HT-29 (cell line): ENCODE results near the gene SOX13. TPM values are rescaled to one million over a fixed set of nuclear protein-coding genes. Genes with fewer than 3 reads are reported as not detected.

Experiments used
- DNase-seq: peaks from one replicate; pipeline ENCODE4 v3.0.0-alpha.2; 2015; ENCODE audit warnings: low spot score
- total RNA-seq: library from RNA; depleted of rRNA; stranded (reverse); fragments of >200 nt; shearing (Covaris generic); gene quantifications from 2 replicates; pipeline ENCODE4 v1.2.3, GENCODE V29; 2014

SOX13 gene
- total RNA-seq, 1 experiment from 2014 or later: 28.7 TPM

GRCh38 chr1:204130981-204131892, 58.3 kb downstream of the SOX13 start:
- no peak for DNase-seq

GRCh38 chr1:204131978-204132377, 59.1 kb downstream of the SOX13 start:
- DNase-seq: no peak

GRCh38 chr1:204132718-204133117, 59.8 kb downstream of the SOX13 start:
- DNase-seq: no peak

GRCh38 chr1:204134103-204134502, 61.2 kb downstream of the SOX13 start:
- DNase-seq: no peak

DNA sequence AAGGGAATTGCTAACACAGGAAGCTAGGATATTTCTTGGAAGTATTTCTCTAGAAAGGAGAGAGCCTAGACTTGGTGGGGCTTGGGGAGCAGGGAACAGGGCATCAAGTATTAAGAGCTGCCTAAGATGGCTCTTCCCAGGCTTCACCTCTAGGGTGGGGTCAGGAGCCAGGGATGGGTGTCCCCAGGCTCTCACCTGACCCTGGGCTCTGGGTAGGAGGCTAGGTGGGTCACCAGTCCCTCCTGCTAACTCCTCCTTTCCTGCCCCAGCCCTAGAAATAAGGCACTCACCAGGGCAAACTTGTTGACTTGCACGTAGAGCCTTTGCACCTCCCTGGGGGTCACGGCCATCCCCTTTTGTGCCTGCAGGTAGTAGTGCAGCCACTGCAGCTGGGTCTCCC, 63.9 kb downstream of the SOX13 start:
- DNase-seq: no peak

- no peak for DNase-seq
Measured at GRCh38 chr1:204139088-204139487, 66.2 kb downstream of the SOX13 start.

GRCh38 chr1:204139952-204140351, 67.0 kb downstream of the SOX13 start:
- DNase-seq: no peak

DNA sequence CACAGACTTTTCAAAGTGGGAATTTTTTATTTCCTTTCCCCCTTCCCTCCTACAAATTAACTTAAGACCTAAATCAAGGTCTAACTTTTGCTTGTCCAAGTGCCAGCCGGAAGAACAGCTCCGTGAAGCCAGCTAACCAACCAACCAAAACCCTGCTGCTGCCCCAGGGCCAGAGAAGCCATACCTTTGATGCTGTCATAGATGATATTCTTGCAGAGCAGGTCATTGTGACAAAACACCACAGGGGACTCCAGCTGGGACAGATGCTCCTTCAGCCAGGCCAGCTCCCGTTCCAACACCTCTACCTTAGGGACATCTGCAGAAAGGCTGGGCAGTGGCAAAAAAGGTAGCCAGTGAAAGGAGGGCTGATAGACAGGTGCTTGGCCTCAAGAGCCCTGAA, 68.2 kb downstream of the SOX13 start:
- no peak for DNase-seq

- DNase-seq: no peak
Measured at GRCh38 chr1:204142032-204142974, 69.4 kb downstream of the SOX13 start.

DNA sequence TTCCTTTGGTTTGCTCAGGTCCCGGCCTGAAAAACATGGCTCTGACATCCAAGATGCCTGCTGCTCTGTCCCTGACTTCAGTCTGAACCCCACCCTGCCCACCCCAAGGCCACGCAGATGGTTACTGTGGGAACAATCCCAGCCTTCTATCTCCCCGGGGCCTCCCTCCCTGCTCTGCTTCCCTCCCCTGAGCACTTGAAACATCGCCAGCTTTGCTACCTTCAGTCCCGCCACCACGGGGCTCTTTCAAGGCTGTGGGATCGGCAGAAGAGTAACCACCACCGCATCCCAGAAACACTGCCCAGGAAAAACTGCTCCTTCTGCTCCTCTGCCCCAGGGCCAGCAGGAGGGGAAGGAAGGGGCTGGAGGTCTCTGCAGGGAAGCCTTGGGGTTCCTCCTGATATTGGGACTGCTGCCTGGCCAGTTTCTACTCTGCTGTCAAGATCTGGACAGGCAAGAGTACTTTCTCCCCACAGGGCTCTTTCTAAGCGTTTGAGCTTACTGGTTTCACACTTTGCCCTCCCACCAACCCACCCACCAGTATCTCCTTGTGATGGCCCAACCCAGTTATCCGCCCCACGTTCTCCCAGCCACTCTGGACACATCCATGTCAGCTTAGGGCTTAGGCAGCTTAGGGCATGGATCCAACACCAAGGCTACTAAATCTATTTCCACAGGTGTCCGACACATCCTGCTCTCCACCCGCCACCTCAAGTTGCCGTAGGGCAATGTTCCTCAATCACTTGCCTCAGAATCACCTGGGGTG, 70.5 kb downstream of the SOX13 start:
- DNase-seq: no peak

DNA sequence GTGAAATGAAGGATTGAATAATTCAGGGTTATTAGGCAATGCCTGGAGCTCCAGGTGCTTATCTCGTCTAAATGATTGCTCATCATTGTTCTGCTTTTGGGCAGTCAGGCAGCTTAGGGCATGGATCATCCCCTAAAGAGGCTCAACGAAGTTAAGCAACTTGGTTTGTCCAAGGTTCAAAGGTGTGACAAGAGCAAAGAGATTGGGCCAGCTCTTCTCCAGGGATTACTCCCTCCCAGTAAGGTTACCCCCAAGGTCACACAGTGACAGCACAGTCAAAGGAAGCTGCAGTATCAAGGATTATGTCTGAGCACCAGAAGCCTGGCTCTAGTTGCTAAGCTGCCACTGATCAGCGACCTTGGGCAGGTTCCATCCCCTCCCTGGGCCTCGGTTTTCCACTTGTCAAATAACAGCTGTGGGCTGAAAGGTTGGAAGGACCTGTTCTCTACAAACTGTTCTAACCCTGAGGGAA, 72.2 kb downstream of the SOX13 start:
- no peak for DNase-seq

DNA sequence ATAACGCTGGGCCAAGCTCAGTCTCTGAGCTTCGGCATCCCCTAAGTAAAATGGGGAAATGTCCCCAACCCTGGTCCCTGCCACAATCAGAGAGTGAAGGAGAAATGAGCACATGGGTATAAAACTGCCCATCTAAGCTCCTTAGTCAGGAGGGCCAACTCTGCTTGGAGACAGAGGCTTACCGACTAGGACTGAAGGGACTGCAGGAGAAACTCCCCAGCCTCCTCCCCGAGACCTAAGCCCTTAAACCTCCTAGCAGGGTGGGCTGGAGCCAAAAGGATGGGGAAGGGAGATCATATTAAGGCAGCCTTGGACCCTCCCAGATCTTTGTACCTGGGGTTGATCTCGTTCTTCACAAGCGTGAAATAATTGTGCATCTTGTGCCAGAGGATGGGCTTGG, 73.4 kb downstream of the SOX13 start:
- no peak for DNase-seq

DNA sequence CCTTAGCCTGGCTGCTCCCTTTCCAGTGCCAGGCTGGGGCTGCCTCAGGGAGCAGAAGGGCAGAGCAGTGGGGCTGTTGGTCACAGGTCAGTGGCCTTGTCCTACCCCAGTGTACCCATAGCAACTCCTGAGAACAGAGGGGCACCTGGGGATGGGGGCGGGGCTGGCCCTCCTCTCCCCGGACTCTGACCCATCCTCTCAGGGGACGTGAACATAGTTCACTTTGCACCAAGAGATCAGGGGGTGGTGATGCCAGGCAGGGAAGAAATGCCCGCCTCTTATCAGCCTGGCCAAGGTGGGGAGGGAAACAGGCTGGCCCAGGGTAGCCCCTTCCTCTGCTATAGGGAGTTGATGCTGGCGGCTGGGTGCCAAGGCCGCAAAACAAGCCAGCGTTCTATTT, 74.0 kb downstream of the SOX13 start:
- no peak for DNase-seq

- DNase-seq: no peak
Measured at GRCh38 chr1:204147406-204148383, 74.8 kb downstream of the SOX13 start.

- no peak for DNase-seq
Measured at GRCh38 chr1:204149107-204149506, 76.2 kb downstream of the SOX13 start.

GRCh38 chr1:204149635-204150565, 77.0 kb downstream of the SOX13 start:
- DNase-seq: no peak

DNA sequence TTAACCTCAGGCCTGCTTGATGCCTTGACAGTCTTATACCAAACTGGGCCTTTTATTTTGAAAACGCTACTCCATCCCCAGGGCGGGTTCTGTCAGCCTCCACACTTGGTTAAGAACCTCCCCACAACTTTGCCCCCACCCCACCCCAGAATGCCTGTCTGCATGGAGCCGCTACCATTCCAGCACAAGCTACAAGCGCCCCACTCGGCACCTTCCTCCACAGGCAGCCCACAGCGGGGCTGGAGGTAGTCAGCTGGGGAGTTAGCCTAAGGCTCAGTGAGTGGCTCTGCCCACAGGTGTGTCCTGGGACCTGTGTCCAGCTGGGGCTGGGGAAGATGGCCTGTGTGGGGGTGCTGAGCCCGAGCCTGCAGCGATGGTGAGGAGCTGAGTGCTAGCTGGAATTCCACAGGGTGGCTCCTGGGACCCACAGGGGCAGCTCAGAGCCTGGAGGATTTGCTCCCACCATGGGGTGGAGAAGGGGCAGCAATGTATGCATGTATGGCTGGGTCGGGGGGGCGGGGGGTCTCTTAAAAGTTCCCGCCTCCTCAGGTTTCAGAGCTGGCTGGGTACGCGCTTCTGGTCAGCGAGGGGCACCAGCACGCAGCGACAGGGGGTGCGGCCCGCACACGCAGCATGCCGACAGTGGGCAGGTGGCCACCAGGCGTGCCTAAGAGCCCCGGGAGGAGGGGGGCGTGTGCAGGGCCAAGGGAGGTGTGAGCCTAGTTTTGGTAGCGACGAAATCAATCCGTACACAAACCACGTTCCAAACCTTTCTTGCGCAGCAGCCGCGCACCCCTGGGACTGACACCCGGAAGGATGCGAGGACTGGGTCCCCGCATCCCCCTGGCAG, 78.0 kb downstream of the SOX13 start:
- no peak for DNase-seq
